ENCODE measurements around the gene FAAH. TPM values are rescaled to one million over a fixed set of nuclear protein-coding genes. Genes with fewer than 3 reads are reported as not detected.
A peak's percentile ranks its signal among the peaks of the same experiment; 100 is the strongest.

Gene FAAH
- total RNA-seq, 1 experiment from 2014 or later = 24.8 TPM

DNA sequence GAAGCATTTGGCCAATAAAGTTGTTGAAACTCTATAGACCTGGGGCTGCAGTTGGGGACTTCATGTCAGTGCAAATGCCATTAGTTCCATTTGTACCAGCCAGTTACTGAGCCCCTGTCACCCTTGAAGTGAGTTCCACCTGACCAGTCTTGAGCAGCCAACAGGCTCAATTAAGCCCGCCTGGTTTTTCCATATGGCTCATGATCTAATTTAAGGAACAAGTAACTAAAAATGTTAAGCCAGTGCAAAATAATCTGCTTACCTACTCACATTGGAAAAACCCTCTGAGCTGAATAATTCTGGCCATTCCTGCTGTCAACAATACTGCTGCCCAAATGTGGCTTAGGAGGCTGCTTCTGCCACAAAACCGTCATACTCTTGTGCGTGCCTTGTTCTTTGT is 32.0 kb upstream of the FAAH start:
- BruUV-seq (replicated peaks) = no TSS peak
- Histone ChIP-seq H3K4me3 (replicated peaks in 1 of 2; ENCODE audit: low read depth in 1 of 2, low read length in 2 of 2) (no peak overlapping the region), H3K9me2 (ENCODE audit: insufficient read depth) (no peaks in the 10 kb centered on the region), H3K27ac (ENCODE audit: low read depth, low read length) (no peak overlapping the region), H3K9me3 (ENCODE audit: control insufficient read depth in 1 of 2, insufficient read depth in 1 of 2, low read depth in 1 of 2, low read length in 2 of 2) (no peaks in the 10 kb centered on the region), H2AFZ (ENCODE audit: low read depth, low read length, poor library complexity, severe bottlenecking) (no peak overlapping the region), H3K4me2 (ENCODE audit: low read length) (no peak overlapping the region), H3K79me2 (ENCODE audit: insufficient read depth, low read length) (no peaks in the 10 kb centered on the region), H3K4me1 (ENCODE audit: control insufficient read depth in 1 of 2, insufficient read depth in 2 of 2, low read length in 2 of 2) (no peaks in the 10 kb centered on the region), H3K36me3 (ENCODE audit: control insufficient read depth in 1 of 2, insufficient read depth in 2 of 2, low read length in 2 of 2) (peaks cover 32 to 41% of the 10 kb centered on the region in 2 experiments), H3K9ac (ENCODE audit: low read length) (no peak overlapping the region), H4K20me1 (ENCODE audit: insufficient read depth) (no peaks in the 10 kb centered on the region), H3K27me3 (ENCODE audit: insufficient read depth, low read length) (no peaks in the 10 kb centered on the region)
- DNase-seq (ENCODE audit: low read depth, low spot score) (no peak), ATAC-seq (no peak)
- ChIA-PET POLR2A (no interaction called here), RAD21 (ENCODE audit: low non-redundant PET in 1 of 2, low total read pairs in 2 of 2, uncharacterized antibody in 2 of 2, unreplicated experiment in 2 of 2) (no interaction called here), CTCF (interaction anchor here (1.9 kb wide), 1 partner anchor 14 kb away, joined by 7 read pairs; no protein-coding TSS in a partner anchor)
- TF ChIP-seq, protein P1, sequence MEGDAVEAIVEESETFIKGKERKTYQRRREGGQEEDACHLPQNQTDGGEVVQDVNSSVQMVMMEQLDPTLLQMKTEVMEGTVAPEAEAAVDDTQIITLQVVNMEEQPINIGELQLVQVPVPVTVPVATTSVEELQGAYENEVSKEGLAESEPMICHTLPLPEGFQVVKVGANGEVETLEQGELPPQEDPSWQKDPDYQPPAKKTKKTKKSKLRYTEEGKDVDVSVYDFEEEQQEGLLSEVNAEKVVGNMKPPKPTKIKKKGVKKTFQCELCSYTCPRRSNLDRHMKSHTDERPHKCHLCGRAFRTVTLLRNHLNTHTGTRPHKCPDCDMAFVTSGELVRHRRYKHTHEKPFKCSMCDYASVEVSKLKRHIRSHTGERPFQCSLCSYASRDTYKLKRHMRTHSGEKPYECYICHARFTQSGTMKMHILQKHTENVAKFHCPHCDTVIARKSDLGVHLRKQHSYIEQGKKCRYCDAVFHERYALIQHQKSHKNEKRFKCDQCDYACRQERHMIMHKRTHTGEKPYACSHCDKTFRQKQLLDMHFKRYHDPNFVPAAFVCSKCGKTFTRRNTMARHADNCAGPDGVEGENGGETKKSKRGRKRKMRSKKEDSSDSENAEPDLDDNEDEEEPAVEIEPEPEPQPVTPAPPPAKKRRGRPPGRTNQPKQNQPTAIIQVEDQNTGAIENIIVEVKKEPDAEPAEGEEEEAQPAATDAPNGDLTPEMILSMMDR (IDR thresholded peaks at IDR 0.05 in 2 of 3, conservative IDR thresholded peaks at IDR 0.05 in 1 of 3; ENCODE audit: borderline replicate concordance in 1 of 3, insufficient read depth in 1 of 3, low read depth in 2 of 3, low read length in 2 of 3) = no peak
- no peak for TF ChIP-seq SP1 (IDR thresholded peaks at IDR 0.05; ENCODE audit: low read depth)
- intact Hi-C loops (cut with micrococcal nuclease) = no loop called here

DNA sequence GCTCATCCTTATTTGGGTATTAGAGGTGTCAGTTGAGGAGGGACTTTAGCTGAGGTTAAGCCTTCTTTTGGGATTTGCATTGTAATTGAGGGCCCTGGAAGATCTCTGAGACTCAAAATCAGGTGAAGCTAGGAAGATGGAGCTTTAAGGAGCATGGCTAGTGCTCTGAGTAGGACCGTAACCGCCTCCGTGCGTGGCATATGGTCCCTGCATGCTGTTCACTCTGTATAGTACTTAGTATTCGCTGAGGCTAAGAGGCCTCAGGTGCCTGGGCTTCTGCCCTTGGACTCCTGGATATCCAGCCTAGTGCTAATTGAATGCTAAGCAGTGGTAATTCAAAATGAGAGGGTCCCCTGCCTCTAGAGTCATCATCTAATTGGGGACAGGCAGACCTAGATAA is 31.0 kb upstream of the FAAH start:
- Histone ChIP-seq H3K36me3 (ENCODE audit: control insufficient read depth in 1 of 2, insufficient read depth in 2 of 2, low read length in 2 of 2) (peaks cover 26 to 39% of the 10 kb centered on the region in 2 experiments), H3K4me3 (replicated peaks in 1 of 2; ENCODE audit: low read depth in 1 of 2, low read length in 2 of 2) (no peak overlapping the region), H3K9me3 (ENCODE audit: control insufficient read depth in 1 of 2, insufficient read depth in 1 of 2, low read depth in 1 of 2, low read length in 2 of 2) (no peaks in the 10 kb centered on the region), H4K20me1 (ENCODE audit: insufficient read depth) (no peaks in the 10 kb centered on the region), H3K9me2 (ENCODE audit: insufficient read depth) (no peaks in the 10 kb centered on the region), H3K4me1 (ENCODE audit: control insufficient read depth in 1 of 2, insufficient read depth in 2 of 2, low read length in 2 of 2) (no peaks in the 10 kb centered on the region), H3K27me3 (ENCODE audit: insufficient read depth, low read length) (no peaks in the 10 kb centered on the region), H3K27ac (ENCODE audit: low read depth, low read length) (no peak overlapping the region), H3K79me2 (ENCODE audit: insufficient read depth, low read length) (no peaks in the 10 kb centered on the region), H3K9ac (ENCODE audit: low read length) (no peak overlapping the region), H2AFZ (ENCODE audit: low read depth, low read length, poor library complexity, severe bottlenecking) (no peak overlapping the region), H3K4me2 (ENCODE audit: low read length) (no peak overlapping the region)
- ChIA-PET POLR2A (no interaction called here), RAD21 (ENCODE audit: low non-redundant PET in 1 of 2, low total read pairs in 2 of 2, uncharacterized antibody in 2 of 2, unreplicated experiment in 2 of 2) (no interaction called here), CTCF (no interaction called here)
- intact Hi-C loops (cut with micrococcal nuclease) = no loop called here
- no peak for ATAC-seq
- no peak for DNase-seq (ENCODE audit: low read depth, low spot score)
- BruUV-seq (replicated peaks) = TSS peak; percentile 29
- TF ChIP-seq SP1 (IDR thresholded peaks at IDR 0.05; ENCODE audit: low read depth) (no peak), FOSL1 (IDR thresholded peaks at IDR 0.05; ENCODE audit: low read depth) (no peak), JUND (IDR thresholded peaks at IDR 0.05) (no peak), EZH2 (IDR thresholded peaks at IDR 0.05) (no peak), POLR2AphosphoS5 (IDR thresholded peaks at IDR 0.05; ENCODE audit: low read depth, low read length) (no peak), EZH2phosphoT487 (IDR thresholded peaks at IDR 0.05; ENCODE audit: borderline replicate concordance) (no peak), POLR2A (IDR thresholded peaks at IDR 0.05; ENCODE audit: borderline replicate concordance, extremely low read depth, insufficient read depth, insufficient read length) (no peak)
- TF ChIP-seq, protein P2, sequence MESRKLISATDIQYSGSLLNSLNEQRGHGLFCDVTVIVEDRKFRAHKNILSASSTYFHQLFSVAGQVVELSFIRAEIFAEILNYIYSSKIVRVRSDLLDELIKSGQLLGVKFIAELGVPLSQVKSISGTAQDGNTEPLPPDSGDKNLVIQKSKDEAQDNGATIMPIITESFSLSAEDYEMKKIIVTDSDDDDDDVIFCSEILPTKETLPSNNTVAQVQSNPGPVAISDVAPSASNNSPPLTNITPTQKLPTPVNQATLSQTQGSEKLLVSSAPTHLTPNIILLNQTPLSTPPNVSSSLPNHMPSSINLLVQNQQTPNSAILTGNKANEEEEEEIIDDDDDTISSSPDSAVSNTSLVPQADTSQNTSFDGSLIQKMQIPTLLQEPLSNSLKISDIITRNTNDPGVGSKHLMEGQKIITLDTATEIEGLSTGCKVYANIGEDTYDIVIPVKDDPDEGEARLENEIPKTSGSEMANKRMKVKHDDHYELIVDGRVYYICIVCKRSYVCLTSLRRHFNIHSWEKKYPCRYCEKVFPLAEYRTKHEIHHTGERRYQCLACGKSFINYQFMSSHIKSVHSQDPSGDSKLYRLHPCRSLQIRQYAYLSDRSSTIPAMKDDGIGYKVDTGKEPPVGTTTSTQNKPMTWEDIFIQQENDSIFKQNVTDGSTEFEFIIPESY (IDR thresholded peaks at IDR 0.05; ENCODE audit: extremely low read depth, insufficient replicate concordance, low read length) = no peak
- TF ChIP-seq, protein P3, sequence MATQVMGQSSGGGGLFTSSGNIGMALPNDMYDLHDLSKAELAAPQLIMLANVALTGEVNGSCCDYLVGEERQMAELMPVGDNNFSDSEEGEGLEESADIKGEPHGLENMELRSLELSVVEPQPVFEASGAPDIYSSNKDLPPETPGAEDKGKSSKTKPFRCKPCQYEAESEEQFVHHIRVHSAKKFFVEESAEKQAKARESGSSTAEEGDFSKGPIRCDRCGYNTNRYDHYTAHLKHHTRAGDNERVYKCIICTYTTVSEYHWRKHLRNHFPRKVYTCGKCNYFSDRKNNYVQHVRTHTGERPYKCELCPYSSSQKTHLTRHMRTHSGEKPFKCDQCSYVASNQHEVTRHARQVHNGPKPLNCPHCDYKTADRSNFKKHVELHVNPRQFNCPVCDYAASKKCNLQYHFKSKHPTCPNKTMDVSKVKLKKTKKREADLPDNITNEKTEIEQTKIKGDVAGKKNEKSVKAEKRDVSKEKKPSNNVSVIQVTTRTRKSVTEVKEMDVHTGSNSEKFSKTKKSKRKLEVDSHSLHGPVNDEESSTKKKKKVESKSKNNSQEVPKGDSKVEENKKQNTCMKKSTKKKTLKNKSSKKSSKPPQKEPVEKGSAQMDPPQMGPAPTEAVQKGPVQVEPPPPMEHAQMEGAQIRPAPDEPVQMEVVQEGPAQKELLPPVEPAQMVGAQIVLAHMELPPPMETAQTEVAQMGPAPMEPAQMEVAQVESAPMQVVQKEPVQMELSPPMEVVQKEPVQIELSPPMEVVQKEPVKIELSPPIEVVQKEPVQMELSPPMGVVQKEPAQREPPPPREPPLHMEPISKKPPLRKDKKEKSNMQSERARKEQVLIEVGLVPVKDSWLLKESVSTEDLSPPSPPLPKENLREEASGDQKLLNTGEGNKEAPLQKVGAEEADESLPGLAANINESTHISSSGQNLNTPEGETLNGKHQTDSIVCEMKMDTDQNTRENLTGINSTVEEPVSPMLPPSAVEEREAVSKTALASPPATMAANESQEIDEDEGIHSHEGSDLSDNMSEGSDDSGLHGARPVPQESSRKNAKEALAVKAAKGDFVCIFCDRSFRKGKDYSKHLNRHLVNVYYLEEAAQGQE (IDR thresholded peaks at IDR 0.05; ENCODE audit: low read depth) = no peak
- TF ChIP-seq, protein P4, sequence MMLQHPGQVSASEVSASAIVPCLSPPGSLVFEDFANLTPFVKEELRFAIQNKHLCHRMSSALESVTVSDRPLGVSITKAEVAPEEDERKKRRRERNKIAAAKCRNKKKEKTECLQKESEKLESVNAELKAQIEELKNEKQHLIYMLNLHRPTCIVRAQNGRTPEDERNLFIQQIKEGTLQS (IDR thresholded peaks at IDR 0.05) = no peak
